Heart left ventricle (tissue), 16 donors: ENCODE measurements around the gene SLC5A8. TPM values are rescaled to one million over a fixed set of nuclear protein-coding genes. Genes with fewer than 3 reads are reported as not detected.

Source experiments
- ATAC-seq, 4 donors: fragments of 200-7000 bp; cut with Tn5 transposase; one replicate each; pipeline ENCODE4 v1.9.1; 2020 to 2022; ENCODE audit warnings: moderate library complexity in 4 of 4, mild to moderate bottlenecking in 3 of 4, moderate number of reproducible peaks in 1 of 4
- DNase-seq, 5 donors: peaks; one replicate each; pipeline ENCODE4 v3.0.0-alpha.2; 2020
- H3K27ac ChIP-seq, 12 donors: fragments of 200-600 bp; sonication (generic) in 4 of 12; one replicate each; pipeline versions ENCODE4 v1.5.0 to v1.8.0; 2016 to 2022; ENCODE audit warnings: mild to moderate bottlenecking in 2 of 12
- H3K27me3 ChIP-seq, 9 donors: fragments of 200-600 bp; sonication (generic) in 2 of 9; one replicate each; pipeline versions ENCODE4 v1.5.1 to v1.8.0; 2016 to 2022; ENCODE audit warnings: mild to moderate bottlenecking in 3 of 9
- H3K36me3 ChIP-seq, 9 donors: fragments of 200-600 bp; sonication (generic) in 2 of 9; one replicate each; pipeline versions ENCODE4 v1.5.0 to v1.8.0; 2018 to 2022; ENCODE audit warnings: mild to moderate bottlenecking in 2 of 9
- H3K4me1 ChIP-seq, 12 donors: fragments of 200-600 bp; sonication (generic) in 4 of 12; one replicate each; pipeline versions ENCODE4 v1.5.0 to v1.8.0; 2016 to 2022; ENCODE audit warnings: mild to moderate bottlenecking in 3 of 12
- H3K4me3 ChIP-seq, 12 donors: fragments of 200-600 bp; sonication (generic) in 4 of 12; one replicate each; pipeline versions ENCODE4 v1.5.0 to v1.8.0; 2017 to 2022; ENCODE audit warnings: mild to moderate bottlenecking in 9 of 12, moderate library complexity in 4 of 12
- H3K9me3 ChIP-seq, 12 donors: fragments of 200-600 bp; sonication (generic) in 4 of 12; one replicate each; pipeline versions ENCODE4 v1.5.0 to v1.8.0; 2016 to 2022; ENCODE audit warnings: mild to moderate bottlenecking in 1 of 12
- POLR2A ChIP-seq, 2 donors: fragments of 450-650 bp; IDR thresholded peaks; one replicate each; pipeline ENCODE4 v1.6.1; 2017; ENCODE audit warnings: antibody characterized with exemption in 2 of 2, mild to moderate bottlenecking in 2 of 2, moderate library complexity in 2 of 2
- WGBS, 4 donors: extraction: QIAGEN DNeasy Blood & Tissue Kit in 2 of 4; methylation state at CpG; one replicate each; pipeline versions ENCODE4 v1.1.5 to v1.1.7; 2013 to 2018; 5-methylcytosine and 5-hydroxymethylcytosine counted together
- intact Hi-C, 10 donors: fragments of 100-400 bp; cut with DNase I; formaldehyde crosslinking; loops; one replicate each; pipeline versions ENCODE4 v1.11.1 to v1.14.2; 2022
- polyA plus RNA-seq, 2 donors: library from polyadenylated mRNA; stranded (reverse); fragments of 200-250 nt; gene quantifications; one replicate each; pipeline ENCODE4 v1.2.3, GENCODE V29; 2013
- total RNA-seq, 9 donors: library from RNA; depleted of rRNA in 2 of 9; stranded (reverse); fragments of >200 nt in 2 of 9; fragmentation: NEBNext Ultra II Directional in 3 of 9; extraction: Animal tissue kit (Norgen Biotek cat#: 25700) in 3 of 9; gene quantifications; one replicate each; pipeline versions ENCODE4 v1.1.0 to v1.2.4, GENCODE V29; 2016 to 2023
- TF ChIP-seq, protein P1 (sequence below), 12 donors: fragments of 200-600 bp; sonication (generic) in 4 of 12; IDR thresholded peaks; one replicate each; pipeline versions ENCODE4 v1.5.0 to v1.8.0; 2018 to 2022; ENCODE audit warnings: antibody characterized with exemption in 12 of 12, mild to moderate bottlenecking in 5 of 12
- donor health status: ischemic (EF 13 %, LVEDD 7.1; RV severe dilation, severe dysfunction).
- donor health status: healthy with polysubstance abuse.
- donor health status: DM: no; HTN: yes; CAD: no.
- donor health status: DM: no; HTN: no; CAD: no.
- donor health status: ischemic (EF 25% LVEDD 6.9; RV normal size, moderate dysfunction).
- donor health status: ischemic (EF 25% LVEDD 5.7; RV mildly dilated, moderate dysfunction).
- donor health status: healthy.
- donor health status: DM: yes; HTN: yes; CAD: no.
- donor health status: ischemic (EF 35%, LVEDD 5.7; RV mildly dilated, moderate dysfunction).
- donor health status: nonischemic (EF 11% LVEDD 7.7; RV severe dilation, severe dysfunction).
- donor health status: DM: yes; HTN: yes; CAD: no.
- donor health status: PGD.
- donor health status: ischemic (EF 29% LVEDD 5.4; RV normal size, mild dysfunction).
- donor health status: nonischemic (EF 23%, LVEDD 6.1; RV moderate dilation, normal function).

SLC5A8 gene
- total and polyA plus RNA-seq, 11 donors, result not detected

DNA sequence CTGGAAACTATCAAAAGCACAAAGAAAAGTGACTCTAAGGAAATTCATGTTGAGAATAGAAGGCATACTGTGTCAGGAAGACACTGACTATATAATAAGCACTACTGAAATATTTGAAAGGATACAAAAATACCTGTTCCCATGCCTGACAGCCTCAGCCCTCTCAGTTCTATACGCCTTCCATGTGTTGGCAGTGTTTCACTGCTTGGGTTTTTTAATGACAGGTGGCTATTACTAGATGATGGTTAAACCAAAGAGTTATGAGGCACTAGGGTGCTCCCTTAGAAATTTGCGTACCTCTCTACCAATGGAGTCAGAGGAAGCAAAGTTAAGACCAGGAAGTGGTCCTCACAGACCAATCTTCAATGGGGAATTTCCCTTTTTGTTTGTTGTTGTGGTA, 25.6 kb upstream of the SLC5A8 start:
- Histone ChIP-seq H3K36me3 (no peaks in the 10 kb centered on the region), H3K9me3 (no peaks in the 10 kb centered on the region), H3K27me3 (peaks cover 0 to 5% (median 0%) of the 10 kb centered on the region in 9 donors), H3K4me1 (no peaks in the 10 kb centered on the region), H3K27ac (no peak overlapping the region), H3K4me3 (no peak overlapping the region)
- TF ChIP-seq POLR2A (IDR thresholded peaks at IDR 0.05), result no peak
- TF ChIP-seq, protein P1, sequence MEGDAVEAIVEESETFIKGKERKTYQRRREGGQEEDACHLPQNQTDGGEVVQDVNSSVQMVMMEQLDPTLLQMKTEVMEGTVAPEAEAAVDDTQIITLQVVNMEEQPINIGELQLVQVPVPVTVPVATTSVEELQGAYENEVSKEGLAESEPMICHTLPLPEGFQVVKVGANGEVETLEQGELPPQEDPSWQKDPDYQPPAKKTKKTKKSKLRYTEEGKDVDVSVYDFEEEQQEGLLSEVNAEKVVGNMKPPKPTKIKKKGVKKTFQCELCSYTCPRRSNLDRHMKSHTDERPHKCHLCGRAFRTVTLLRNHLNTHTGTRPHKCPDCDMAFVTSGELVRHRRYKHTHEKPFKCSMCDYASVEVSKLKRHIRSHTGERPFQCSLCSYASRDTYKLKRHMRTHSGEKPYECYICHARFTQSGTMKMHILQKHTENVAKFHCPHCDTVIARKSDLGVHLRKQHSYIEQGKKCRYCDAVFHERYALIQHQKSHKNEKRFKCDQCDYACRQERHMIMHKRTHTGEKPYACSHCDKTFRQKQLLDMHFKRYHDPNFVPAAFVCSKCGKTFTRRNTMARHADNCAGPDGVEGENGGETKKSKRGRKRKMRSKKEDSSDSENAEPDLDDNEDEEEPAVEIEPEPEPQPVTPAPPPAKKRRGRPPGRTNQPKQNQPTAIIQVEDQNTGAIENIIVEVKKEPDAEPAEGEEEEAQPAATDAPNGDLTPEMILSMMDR (IDR thresholded peaks at IDR 0.05), result no peak
- WGBS, 4 donors, result 73 to 82% (median 78%) methylated on average over 2 of the region's 2 CpGs
- intact Hi-C loops, result no loop called here
- ATAC-seq (no peak), DNase-seq (no peak)

DNA sequence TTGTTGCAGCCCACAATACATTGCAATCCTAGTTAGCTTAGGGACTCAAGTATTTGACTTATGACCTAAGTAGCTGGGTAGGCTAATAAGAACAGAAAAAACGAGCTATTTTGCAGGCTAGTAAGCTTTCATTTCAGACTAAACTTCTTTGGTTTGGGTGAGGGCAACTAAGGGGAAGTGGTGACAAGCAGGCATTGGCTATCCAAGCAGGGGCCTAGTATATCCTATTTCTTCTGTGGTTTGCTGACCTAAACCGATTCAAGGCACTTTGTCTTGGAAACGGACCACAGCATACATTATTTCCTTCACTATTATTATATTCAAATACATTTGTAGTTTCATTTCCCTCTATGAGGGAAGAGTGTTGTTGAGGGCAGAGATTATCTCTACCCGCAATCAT, 21.6 kb upstream of the SLC5A8 start:
- intact Hi-C loops, result no loop called here
- Histone ChIP-seq H3K9me3 (no peaks in the 10 kb centered on the region), H3K4me1 (no peaks in the 10 kb centered on the region), H3K27ac (no peak overlapping the region), H3K36me3 (no peaks in the 10 kb centered on the region), H3K27me3 (peaks cover 0 to 5% (median 0%) of the 10 kb centered on the region in 9 donors), H3K4me3 (no peak overlapping the region)
- WGBS, 4 donors, result 66 to 78% (median 68%) methylated on average over 4 of the region's 4 CpGs
- no peak for ATAC-seq
- TF ChIP-seq POLR2A (IDR thresholded peaks at IDR 0.05), result no peak
- TF ChIP-seq, protein P1 (IDR thresholded peaks at IDR 0.05), result no peak
- DNase-seq, result no peak

DNA sequence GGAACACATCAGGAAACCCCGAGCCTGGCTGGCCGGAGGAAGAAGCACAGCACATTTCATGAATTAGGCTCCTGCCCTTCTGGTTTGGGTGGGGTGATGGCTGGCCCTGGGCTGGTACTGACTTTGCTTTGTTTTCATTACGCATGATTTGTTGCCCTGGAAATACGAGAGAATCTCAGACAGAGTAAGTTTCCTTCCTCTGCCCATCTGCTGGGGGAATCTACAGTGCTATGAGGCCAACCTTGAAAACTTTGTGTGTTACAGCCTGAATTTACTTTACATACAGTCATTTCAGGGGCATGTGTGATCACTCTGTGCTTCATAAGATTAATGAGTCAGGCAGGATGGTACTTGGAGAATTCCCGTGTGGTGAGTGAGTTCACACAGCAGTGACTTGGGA, 20.5 kb upstream of the SLC5A8 start:
- DNase-seq, result no peak
- Histone ChIP-seq H3K27me3 (peaks cover 0 to 5% (median 0%) of the 10 kb centered on the region in 9 donors), H3K4me3 (no peak overlapping the region), H3K36me3 (no peaks in the 10 kb centered on the region), H3K4me1 (no peaks in the 10 kb centered on the region), H3K9me3 (no peaks in the 10 kb centered on the region), H3K27ac (no peak overlapping the region)
- ATAC-seq, result no peak
- 55 to 71% (median 66%) methylated on average over 5 of the region's 5 CpGs for WGBS, 4 donors
- intact Hi-C loops, result no loop called here
- no peak for TF ChIP-seq POLR2A (IDR thresholded peaks at IDR 0.05)
- TF ChIP-seq, protein P1 (IDR thresholded peaks at IDR 0.05), result no peak

DNA sequence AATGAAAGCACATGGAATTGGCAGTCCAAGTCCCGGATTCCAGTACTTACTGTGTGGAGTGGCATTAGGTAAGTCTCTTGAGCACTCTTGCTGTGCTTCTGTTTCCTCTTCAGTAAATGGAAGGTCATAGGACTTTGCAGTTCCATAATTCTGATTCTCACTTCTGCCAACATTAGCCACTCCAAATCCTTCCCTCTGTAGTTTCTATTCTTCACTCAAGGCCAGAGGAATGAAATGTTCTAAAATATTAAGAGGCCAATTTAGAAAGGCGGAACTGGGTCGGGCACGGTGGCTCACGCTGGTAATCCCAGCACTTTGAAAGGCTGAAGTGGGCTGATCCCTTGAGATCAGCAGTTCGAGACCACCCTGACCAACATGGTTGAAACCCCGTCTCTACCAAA, 19.8 kb upstream of the SLC5A8 start:
- Histone ChIP-seq H3K36me3 (no peaks in the 10 kb centered on the region), H3K9me3 (no peaks in the 10 kb centered on the region), H3K4me3 (no peak overlapping the region), H3K27me3 (peaks cover 0 to 5% (median 0%) of the 10 kb centered on the region in 9 donors), H3K27ac (no peak overlapping the region), H3K4me1 (no peaks in the 10 kb centered on the region)
- 79 to 89% (median 86%) methylated on average over 7 of the region's 7 CpGs for WGBS, 4 donors
- no peak for ATAC-seq
- intact Hi-C loops, result no loop called here
- no peak for TF ChIP-seq POLR2A (IDR thresholded peaks at IDR 0.05)
- TF ChIP-seq, protein P1 (IDR thresholded peaks at IDR 0.05), result no peak
- peak in 1 of 5 donors; percentile 28 for DNase-seq
